ENCODE measurements around the gene LZTS2.

DNA sequence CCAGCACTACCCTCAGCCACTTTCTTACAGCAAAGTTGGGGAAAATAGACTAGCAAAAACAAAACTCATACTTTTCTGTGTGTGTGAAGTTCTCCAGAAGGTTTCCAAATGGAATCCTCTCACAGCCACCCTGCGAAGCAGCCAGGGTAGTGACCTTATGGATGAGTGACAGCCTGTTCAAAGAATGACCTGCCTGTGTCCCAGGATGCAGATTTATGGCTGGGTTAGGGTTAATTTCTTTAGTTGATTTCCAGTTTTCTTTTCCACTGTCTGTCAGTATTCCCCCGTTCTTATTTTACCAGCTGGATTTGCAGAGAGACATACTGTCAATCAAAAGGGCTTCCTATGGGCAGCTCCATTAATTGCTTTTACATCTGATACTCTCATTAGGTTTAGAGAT is 32.7 kb upstream of the LZTS2 start:
- no peak for TF ChIP-seq ZNF384 (IDR thresholded peaks at IDR 0.05)
- TF ChIP-seq SP1 (IDR thresholded peaks at IDR 0.05) = no peak
- no peak for TF ChIP-seq SUZ12 (IDR thresholded peaks at IDR 0.05)
- no peak for TF ChIP-seq LEF1 (IDR thresholded peaks at IDR 0.05; ENCODE audit: borderline replicate concordance)
- TF ChIP-seq FOXM1 (IDR thresholded peaks at IDR 0.05; ENCODE audit: borderline replicate concordance) = no peak
- TF ChIP-seq, protein P1, sequence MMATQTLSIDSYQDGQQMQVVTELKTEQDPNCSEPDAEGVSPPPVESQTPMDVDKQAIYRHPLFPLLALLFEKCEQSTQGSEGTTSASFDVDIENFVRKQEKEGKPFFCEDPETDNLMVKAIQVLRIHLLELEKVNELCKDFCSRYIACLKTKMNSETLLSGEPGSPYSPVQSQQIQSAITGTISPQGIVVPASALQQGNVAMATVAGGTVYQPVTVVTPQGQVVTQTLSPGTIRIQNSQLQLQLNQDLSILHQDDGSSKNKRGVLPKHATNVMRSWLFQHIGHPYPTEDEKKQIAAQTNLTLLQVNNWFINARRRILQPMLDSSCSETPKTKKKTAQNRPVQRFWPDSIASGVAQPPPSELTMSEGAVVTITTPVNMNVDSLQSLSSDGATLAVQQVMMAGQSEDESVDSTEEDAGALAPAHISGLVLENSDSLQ (IDR thresholded peaks at IDR 0.05) = peak; percentile 79
- TF ChIP-seq TARDBP (IDR thresholded peaks at IDR 0.05) = no peak
- no peak for TF ChIP-seq FOXK2 (IDR thresholded peaks at IDR 0.05)
- no peak for TF ChIP-seq ELF4 (IDR thresholded peaks at IDR 0.05)
- TF ChIP-seq CTBP1 (IDR thresholded peaks at IDR 0.05; ENCODE audit: borderline replicate concordance) = no peak
- no peak for TF ChIP-seq NFRKB (IDR thresholded peaks at IDR 0.05)
- TF ChIP-seq FOXA1 (IDR thresholded peaks at IDR 0.05) = no peak

Data from HEK293T (cell line).